COR-L47 (cell line): ENCODE measurements around the gene LRRK1.

Experiments used
- DNase-seq: peaks from one replicate; lab custom pipeline; 2025; lab: John Stamatoyannopoulos, UW

LRRK1 gene

DNA sequence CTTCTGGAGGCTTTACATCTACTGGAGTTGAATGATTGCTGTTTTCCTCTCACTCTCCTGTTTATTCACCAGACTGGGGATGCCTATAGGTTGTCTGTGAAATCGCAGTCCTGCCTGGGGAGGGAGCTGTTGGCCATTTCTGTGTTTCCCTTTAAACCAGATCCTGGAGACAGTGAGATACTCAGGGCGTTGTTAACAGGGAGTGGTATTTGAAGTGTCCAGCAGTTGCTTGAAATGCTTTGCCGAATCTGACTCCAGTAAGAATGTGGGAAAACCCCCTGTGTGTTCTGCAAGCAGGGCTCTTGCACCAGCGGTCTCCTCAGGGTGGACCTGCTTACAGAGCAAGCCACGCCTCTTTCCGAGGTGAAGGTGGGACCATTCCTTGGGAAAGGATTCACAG lies 4.3 kb upstream of the LRRK1 start:
- no peak for DNase-seq

DNA sequence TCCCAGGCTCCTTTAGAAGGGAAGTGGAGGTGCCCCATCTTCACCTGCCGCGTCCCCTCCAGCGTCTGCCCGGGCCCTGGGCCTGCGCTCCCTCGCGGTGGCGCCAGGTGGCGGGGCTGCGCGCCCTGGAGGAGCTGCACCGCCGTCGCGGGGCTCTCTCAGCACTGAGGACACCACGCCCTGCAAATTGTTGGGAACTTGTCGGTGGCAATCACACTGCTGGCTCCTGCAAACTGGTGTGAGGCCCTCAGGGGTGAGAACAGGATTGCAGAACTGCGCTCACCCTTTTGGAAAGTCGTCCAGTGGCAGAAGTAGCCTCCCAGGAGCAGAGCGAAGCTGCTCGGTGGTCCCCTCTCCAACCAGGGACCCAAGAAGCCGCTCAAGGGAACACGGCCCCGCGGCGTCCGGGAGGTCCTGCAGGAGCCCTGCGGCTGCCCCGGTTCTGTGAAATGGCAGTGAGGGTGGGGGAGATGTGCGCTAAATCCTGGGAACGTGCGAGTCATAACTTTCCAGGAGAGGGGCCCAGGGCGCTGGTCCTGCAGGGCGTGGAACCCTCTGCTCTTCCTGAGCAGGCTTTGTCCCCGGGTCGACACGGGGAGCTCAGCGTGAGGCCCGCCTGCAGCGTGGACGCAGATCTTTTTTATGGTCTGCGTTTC lies 995 bp upstream of the LRRK1 start:
- DNase-seq: peak; percentile 73

DNA sequence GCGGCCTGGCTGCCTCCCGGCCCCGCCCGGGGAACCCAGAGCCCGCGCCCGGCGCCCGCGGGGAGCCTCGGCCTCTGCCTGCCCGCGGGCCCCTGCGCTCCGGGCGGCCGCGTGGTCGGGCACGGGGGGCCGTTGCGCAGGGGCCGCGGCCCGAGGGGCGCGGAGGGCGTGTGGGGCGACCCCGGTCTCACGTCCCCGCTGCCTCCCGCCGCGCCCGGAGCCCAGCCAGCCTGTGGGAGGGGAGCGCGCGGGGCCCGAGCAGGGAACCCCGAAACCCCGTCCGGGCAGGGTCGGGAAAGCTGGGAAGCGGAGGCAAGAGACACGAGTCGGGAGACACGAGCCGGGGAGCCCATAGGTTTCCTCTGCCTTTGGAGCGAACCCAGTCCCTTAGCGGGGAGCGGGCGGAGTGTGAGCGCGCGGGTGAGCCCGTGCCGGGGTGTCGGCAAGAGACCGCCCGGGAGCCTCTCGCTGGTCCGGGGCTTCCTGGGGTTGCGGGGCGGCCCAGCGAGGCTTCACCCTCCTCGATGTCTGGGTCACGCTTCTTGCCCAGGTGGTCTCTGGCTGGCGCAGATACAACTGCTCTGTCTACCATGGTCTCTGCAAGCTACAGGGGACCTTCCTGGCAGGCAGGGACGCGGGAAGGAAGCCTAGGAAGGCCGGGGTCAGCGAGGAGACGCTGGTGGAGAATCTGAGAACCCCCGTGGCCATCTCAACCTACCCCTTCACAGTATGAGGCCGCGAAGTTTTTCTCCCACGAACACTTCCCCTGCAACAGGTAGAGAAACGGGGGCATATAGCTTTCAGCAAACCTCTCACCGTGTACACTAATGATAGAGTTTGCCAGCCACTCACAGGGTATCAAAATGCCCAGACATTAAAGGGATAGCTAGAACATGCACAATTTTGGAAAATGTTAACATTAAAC lies 586 bp downstream of the LRRK1 start:
- no peak for DNase-seq

DNA sequence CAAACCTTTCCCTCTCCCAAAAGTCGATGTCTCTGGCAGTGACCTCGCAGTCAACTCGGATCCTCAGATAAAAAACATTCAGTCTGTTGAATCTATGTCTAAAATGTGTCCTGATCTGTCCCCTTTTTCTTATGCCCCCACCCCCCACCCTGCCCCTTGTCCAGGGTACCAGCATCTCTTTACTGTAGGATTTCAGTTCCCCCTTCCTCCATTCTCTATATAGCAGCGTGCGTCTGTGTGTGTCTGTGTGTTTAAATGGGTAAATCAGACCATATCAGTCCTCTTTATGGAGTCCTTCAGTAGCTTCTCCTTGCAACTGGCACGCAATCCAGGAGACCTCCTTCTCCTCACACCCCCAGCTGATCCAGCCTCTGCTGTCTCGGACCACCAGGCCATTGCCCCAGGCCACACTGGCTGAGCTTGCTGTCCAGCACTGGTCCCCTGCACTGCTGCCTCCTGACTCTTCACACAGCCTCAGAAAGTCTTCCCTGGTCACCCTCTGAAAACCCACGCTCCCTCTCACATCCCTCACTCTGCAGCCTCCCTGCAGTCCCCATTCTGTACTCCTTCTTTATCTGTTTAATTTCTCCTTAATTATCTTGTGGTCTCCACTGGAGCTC lies 1.5 kb downstream of the LRRK1 start:
- no peak for DNase-seq

DNA sequence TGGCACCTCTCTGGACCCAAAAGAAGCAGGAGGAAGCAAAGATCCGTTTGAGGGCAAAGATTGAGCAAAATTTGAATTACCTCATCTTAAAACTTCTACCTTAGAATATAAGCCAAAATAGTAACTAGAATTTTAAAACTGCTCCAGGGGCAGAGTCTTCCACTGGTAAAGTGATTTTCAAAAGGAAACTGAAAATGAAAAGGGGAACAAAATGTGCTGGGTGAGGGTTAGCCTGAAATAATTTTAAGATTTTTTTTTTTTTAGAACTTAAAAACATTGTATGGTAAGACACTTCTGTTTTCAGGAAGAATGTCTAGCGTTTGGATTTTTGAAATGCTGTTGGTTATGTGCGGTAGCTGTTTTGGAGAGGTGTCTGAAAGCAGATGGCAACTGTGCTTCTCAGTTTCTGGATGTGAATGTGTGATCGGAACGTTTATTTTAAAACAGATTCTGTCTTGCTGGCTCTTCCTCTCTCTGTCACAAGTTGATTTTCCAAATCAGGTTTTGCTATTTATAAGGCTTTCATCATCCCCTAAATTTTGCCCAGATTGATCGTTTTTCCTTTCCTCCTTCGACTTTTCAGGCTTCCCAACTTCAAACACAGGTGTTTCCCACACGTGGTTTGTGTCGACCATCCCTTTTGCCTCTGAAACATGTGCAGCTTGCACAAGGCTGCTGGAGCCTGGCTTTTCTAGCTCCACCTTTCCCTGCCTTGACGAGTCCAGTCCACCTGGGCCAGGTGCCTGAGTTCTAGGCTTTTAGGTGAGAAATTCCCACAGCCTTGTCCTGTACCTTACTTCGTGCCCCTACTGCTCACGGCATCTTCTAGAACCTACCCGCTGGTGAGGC lies 3.3 kb downstream of the LRRK1 start:
- no peak for DNase-seq

DNA sequence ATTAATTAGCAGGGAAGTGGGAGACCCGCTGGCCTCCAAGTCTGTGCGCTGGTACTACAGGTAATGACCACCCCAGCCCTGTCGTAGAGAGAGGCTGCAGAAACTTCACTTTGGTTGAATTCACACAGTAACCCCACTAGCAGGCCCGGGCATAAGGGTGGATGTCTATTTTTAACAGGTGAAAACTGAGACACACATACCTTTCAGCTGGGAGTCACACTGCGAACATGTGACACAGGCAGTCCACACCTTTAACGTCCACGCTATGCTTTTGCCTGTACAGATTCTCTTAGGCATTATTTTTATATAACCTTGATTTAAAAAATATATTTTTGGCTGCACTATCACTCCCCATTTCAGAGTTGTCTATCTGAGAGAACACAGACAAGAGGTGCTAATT lies 3.9 kb downstream of the LRRK1 start:
- DNase-seq: no peak

DNA sequence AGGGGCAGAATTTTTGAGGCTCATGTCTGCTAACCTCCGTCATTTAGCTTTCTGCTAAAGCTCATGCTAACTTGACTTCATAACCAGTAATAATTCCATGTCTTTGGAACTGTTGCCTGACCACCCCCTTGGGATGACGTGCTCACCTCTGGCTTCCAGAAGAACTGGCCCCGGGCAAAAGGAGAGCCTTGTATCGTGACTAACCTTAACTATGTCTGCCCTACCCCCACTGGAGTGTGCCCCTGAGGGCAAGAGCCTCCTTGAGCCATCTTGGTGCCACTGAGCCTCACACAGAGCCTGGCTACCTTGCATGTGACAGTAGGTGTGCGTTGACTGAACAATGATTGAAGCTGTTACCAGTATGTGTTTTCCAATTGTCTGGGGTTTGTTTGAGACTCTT lies 4.7 kb downstream of the LRRK1 start:
- no peak for DNase-seq

DNA sequence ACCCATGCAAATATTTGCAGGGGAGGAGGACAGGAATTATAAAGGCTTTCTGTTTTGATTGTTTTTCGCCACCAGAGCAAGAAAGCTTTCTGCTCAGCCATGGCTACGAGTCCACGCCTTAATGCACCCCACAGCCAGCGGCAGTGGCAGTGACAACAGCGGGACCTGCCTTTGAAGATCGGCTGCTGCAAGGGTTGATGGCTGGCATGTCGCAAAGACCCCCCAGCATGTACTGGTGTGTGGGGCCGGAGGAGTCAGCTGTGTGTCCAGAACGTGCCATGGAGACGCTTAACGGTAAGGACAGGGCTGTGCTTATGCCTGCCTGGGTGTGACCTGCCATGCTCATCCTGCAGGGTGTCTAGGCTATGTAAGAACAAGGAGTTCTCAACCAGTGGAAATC lies 5.3 kb downstream of the LRRK1 start:
- DNase-seq: no peak

DNA sequence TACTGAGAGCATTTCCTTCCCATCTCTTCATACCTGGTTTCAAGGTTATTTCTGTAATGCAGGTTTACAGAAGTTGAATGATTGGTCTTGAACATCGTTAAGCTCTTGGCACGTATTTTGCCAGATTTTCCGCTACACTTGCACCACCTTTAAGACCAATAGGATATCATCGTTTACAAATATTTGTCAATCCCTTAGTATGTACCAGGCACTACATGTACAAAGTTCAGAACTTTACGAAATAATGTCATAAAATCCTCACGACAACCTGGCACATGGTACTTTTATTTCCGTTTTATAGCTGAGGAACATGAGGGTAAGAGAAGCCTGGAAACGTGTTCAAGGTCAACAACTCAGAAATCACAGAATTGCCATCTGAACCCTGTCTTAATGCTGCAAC lies 6.3 kb downstream of the LRRK1 start:
- no peak for DNase-seq

DNA sequence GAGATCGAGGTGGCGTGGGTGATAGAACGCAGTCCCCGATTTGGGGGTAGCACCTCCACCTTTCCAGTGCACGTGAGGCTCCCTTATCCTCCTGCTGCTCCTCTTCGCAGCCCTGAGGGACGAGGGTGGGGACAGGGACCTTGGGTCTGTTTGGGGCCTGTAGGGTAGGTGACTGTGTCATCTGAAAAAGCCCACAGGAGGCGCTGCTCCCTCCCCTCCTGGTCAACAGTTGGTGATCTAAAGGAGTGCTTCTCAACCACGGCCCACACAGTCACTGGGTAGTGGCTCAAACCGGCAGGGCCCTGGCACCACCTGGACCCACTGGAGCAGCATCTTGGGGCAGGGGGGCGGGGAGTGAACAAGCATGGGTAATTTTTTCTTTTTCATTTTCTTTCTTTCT lies 7.1 kb downstream of the LRRK1 start:
- DNase-seq: no peak

DNA sequence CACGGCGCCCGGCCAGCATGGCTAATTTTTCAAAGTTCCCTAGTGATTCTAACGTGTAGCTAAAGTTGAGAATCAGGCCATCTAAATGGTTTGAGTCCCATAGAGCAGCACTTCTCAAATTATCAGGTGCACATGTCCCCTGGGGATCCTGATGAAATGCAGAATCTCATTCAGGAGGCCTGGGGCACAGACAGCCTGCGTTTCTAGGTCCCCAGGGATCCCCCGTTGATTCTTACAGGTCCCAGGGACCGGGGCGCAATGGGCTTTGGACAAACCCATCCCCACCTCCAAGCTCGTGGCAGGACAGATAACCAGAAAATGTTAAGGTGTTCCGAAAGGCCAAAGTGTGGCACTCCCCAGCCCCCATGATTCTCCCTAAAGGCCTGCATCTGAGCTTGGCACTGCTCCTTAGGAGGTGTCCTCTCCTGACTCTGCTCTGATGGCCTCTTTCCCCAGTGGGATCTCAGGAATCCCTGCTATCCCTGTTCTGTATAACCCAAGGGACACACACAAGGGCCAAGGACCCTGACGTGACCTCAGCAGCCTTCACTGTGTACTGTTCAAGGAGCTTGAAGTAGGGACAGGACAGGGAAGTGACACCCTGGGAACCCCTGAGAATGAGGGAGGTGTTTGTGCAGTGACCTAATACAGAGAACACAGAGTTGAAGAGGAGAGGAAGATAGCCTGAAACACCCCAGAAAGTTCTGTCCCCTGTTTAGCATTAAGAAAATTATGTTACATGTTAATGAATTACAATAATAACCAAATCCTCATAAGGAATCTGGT lies 8.0 kb downstream of the LRRK1 start:
- no peak for DNase-seq

DNA sequence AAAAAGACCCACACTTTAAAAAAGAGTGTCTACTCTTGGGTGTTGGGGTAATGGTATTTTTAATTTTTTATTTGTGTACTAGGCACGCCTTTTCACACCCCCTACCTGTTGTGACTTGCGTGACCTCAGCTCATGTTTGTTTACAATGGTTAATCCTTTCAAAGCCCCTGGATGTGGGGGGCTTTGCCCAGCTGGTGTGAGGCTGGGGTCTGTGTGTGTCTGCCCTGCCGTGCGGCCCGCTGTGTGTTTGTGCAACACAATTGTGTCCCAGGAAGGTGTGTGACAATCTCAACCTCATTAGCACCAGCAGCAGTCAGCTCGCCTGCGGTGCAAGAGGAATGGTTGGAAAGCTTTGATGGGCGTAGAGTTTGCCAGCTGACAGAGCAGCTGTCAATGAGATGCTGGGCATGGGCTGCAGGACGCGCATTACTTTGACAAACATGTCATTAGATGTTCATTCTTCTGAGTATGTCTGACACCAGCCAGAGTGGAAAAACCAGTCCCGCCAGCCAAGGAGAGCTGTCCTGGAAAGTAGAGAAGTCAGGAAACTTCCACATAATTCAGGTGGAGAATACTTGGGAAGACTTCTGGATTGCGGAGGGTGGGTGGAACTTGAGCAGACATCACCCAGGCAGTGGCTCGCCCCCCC lies 9.6 kb downstream of the LRRK1 start:
- peak; percentile 65 for DNase-seq

DNA sequence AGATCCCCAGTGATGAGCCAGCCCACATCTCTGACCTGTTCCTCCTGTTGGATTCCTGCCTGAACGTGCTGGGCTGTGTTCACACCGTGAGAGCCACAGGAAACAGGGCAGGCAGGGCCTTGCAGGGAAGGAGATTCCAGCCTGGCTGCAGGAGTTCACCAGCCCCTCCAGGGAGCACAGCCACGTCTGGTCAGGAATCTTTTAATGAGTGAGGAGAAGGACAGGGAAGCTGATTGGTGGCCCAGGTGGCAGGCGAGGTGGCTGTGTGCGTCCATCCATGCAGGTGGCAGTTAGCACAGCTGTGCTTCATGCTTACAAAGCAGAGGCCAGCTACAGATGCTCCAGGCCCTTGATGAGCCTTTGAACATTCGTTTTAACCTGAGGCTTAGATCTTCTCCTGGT lies 10.5 kb downstream of the LRRK1 start:
- peak; percentile 54 for DNase-seq

DNA sequence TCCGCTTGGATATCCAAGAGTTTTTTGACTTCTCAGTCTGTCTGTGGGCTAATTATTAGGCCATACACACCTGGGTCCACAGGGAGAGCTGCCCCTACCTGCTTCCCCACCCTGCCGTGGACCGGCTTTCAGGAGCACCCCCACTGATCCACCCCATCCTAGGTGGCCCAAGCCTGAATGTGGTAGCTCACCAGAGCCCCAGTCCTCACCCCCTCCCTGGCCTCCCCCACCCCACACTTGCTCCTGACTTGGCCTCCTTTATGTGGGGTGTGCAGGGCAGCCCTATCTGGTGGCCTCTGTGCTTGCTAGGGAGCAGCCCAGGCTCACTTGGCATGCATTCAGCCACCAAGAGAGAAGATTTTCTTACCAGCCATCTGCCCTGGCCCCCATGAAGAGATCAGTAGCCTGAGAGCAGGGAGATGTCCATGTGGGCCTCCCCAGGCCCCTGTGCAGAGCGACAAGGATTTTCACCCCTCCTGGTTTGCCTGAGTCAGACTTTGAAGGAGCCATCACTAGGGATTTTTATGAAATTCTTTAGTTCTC lies 11.2 kb downstream of the LRRK1 start:
- DNase-seq: no peak

DNA sequence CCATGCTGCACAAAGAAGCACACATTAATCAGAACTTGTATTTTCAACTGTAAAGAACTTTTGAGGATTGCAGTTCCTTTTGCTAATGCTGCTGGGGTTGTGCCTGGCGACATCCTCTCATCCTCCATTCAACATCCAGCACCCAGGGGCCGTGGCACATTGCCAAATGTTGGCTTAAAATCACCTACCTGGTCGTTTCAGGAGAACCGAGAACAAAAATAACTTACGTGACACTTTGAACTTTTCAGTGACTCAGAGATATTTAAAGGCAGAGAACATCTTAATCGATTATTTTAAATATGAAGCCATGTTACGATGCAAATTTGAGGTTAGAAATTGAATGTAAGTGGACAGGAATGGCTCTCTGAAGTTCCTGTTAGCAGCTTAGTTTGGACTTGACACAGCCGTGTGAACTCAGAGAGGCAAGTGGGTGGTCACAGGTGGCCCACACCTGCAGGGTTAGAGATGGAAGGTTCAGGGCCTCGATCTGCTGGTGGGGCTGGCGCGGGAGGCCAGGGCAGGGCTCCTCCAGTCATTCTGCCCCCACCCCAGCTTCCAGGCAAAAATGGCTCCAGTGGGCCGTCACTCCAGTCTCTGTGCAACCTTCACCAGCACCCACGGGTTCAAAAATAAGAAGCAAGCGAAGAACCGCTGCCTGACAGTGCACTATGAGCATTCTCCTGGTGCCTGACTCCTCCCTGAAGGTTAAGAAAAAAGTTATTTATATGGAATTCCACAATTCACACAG lies 12.2 kb downstream of the LRRK1 start:
- DNase-seq: no peak

DNA sequence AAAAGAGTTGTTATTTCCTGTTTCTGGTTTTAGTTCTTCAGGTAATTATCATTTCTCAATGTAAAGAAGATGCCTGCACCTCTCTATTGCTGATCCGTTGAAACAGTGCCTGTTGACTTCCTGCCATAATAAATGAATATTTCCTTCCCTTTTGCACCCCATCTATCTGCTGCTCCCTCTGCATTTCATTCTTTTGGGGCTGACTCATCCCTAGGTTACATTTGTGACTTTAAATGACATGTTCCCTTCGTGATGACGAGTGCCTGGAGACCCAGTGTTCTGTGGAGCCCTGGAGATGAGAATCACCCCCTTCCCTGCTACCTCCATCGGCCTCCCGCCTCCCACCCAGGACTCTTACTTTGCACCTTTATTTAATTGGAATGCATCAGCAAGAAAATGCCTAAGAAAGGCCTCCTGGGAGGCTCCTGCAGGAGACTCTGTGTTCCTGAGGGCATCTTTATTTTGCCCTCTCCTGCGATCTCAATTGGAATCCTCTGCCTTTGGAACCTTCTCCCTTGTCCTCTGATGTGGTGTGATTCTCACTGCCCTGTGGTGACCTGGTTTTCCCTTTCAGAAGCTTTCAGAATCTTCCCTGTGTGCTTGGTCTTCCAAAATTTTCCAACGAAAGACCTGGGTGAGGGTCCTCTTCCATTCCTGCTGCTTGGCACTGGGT lies 13.7 kb downstream of the LRRK1 start:
- DNase-seq: no peak

DNA sequence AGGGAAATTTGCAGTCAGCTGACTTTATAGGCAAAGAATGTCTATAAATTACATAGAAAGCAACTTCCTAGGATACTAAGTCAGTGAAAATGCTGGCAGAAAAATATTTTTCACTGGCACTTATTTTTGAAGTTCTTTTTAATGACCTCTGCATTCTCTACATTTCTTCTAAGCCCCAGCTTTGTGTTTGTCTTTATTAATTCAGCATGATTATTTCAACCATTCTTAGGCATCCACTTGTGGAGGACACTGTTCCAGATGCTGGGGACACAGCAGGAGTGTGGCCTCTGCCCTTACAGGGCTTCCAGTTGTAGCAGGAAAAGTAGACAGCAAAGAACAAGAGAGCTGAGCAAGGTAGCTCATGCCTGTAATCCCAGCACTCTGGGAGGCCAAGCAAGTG lies 15.0 kb downstream of the LRRK1 start:
- no peak for DNase-seq

DNA sequence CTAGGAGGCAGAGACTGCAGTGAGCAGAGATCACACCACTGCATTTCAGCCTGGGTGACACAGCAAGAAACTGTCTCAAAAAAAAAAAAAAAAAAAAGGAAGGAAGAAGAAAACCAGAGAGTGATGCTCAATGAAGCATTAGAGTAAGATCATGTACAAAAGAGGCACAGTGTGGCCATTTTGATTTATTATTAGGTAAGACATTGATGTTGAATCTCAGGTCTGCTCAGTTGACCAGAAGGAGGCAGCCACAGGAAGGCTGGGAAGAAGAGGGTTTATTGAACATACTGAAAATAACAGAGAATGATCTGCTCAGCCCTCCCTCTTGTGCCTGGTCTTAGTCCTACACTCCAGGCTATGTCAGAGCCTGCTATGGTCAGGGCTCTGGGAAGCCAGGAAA lies 15.6 kb downstream of the LRRK1 start:
- DNase-seq: no peak

DNA sequence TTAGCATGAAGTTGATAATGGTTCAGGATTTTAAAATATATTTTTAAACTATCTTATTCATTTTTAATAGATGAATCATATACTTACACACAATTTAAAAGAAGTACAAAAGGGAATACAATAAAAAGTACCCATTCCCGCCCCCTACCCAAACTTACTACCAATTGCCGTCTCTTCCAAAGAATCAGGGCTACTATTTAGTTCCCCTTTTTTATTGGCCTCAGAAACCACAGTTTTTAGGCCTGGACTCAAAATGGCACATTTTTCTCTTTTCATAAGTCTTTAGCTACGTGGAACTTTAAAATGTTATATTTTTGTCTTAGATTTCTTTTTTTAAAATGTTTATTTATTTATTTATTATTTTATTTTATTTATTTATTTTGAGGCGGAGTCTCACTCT lies 18.0 kb downstream of the LRRK1 start:
- DNase-seq: no peak
